SW480 (cell line): ENCODE measurements around the gene TPRX1.
"Not testable (repeated sequence)": the region's sequence is repeated elsewhere in the genome, so short reads cannot be mapped to it uniquely, and the experiment has no call there.

Source experiments
- DNase-seq: peaks from one replicate; pipeline ENCODE4 v3.0.0-alpha.2; 2016; ENCODE audit warnings: low spot score

TPRX1 gene

DNA sequence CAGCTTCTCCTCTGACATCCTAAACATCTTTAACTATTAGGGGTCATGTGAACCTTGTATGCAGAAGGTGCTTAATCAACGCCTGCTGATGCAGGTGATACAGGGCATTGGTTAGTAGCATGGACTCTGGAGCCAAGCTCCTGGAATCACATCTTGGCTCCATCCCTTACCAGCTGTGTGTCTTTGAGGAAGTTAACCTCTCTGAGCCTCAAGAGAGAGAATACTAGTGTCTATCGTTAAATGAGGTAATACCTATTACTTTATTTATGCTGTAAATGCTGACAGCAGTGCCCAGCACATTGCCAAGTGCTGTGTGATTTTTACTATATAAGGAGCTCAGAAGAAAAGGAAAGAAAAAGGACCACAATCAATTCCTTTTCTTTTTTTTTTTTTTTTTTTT lies 37.0 kb downstream of the TPRX1 start:
- no peak for DNase-seq

DNA sequence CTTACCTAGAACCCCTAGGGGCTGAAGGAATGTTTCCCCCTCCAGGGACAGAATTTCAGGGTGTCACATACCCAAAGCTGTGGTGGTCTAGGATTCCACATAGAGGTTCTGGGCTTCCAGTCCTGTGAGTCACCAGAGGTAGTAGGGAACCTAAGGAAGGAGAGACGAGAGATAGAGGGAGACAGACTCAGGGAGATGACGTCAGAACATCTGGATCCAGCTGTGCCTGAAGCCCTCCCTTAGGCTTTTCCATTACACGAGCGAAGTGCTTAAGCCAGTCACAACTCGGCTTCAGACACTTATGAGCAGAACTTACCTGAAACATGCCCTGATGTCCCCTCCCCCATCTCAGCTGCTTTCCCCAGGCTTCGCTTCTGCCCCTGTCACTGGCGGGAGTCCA lies 37.7 kb downstream of the TPRX1 start:
- no peak for DNase-seq

DNA sequence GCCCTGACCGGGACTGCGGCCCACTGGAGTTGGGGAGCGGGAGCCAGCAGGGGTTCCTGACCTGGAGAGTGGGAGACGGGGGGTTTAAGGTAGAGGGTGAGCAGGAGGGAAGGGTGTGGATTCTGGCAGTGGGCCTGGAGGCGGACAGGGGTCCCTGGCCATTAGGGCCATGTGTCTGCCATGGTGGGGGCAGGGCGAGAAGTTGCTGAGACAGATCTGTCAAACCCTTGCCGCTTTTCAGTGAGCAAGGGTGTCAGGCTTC lies 38.1 kb downstream of the TPRX1 start:
- no peak for DNase-seq

DNA sequence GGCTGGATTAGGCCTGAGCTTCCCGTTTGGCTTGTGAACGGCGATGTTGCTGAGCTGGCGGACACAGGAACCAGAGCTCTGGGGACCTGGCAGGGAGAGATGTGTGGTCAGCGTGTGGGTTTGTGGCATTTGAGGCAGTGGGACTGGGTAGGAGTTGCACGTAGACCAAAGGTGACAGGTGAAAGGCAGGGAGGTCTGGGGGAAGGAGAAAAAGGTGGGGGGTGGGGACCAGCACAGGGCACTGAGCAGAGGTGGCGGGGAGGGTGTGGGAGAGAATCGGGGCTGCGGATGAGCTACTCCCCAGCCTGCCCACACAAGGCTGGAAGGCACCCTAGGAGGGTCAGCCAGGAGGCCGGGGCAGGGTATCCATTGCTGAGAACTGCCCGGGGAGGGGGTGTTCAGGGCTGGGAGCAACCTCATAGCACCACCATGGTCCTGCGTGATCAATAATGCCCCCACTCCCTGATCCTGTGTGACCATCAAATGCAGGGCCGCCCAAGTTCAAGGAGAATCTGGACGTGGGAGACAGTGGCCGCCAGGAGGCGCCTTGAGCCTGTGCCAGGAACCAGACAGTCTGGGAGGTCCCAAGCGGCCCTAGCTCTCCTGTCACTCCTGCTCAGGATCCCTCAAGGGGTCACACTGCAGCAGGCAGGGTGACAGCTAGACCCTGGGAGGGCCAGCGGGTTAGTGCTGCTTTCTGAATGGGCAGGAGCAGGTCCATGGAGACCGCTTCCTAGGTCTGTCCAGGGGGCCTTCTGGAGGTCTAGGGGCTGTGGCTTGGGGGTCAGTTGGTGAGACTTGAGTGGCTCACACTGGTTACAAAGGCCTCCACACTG lies 38.6 kb downstream of the TPRX1 start:
- DNase-seq: peak; percentile 68

DNA sequence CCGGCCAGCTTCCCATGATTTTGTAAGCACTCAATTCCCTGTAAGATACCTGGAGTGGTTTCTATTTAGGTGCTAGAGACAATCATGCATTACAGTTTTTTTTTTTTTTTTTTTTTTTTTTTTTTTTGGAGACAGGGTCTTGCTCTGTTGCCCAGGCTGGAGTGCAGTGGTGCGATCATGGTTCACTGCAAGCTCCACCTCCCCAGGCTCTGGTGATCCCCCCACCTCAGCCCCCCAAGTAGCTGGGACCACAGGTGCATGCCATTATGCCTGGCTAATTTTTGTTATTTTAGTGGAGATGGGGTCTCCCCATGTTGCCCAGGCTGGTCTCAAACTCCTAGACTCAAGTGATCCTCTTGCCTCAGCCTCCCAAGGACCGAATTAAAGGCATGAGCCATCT lies 39.6 kb downstream of the TPRX1 start:
- not testable (repeated sequence) for DNase-seq

DNA sequence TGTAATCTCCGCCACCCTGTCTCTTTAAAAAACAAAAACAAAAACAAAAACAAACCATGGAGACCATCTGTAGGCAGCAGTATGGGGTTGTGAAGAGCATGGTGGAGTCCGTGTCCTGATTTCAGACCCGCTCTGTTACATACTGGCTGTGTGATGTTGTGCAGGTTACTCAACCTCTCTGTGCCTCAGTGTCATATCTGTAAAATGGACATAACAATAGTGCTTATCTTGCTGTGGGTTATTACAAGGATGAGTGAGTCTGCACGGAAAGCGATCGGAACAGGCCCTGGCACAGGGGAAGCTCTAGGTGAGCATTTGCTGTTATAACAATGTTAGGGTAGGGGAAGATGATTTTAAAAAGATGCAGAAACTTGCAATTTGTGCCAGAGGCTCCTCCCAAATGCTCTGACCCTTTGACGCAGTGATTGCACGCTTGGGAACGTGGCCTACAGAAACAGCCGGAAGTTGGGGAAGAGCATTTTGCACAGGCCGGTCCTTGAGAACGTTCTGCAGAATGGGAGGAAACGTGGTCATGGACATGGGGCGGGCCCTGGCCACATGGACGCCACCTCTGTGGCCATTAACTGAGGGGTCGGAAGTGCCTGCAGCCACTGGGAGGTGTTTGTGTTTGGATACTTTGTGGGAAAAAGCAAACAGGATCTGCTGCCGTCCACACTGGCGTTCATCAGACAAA lies 41.6 kb downstream of the TPRX1 start:
- no peak for DNase-seq

DNA sequence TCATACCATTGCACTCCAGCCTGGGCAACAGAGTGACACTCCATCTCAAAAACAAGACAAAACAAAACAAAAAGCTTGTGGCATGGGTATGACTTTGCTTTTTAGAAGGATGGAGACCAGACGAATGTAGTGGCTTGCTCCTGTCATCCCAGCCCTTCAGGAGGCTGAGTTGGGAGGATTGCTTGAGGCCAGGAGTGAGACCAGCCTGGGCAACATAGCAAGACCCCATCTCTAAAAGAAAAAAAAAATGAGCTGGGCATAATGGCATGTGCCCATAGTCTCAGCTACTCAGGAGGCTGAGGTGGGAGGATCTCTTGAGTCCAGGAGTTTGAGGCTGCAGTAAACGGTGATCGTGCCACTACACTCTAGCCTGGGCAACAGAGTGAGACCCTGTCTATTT lies 42.2 kb downstream of the TPRX1 start:
- DNase-seq: no peak

DNA sequence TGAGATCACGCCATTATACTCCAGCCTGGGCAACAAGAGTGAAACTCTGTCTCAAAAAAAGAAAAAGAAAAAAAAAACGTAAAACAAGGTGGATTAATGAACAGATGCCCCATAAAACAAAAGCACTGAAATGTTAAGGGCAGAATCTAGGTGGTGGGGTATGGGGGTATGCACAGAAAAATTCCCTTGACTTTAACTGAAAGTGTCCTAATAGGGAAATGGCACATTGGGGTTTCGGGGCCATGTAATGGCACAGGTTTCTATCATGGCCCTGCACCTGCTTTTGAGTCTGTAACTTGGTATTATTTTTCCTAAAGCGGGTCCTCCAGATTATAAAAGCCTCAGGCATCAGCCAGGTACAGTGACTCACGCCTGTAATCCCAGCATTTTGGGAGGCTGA lies 42.8 kb downstream of the TPRX1 start:
- DNase-seq: no peak

DNA sequence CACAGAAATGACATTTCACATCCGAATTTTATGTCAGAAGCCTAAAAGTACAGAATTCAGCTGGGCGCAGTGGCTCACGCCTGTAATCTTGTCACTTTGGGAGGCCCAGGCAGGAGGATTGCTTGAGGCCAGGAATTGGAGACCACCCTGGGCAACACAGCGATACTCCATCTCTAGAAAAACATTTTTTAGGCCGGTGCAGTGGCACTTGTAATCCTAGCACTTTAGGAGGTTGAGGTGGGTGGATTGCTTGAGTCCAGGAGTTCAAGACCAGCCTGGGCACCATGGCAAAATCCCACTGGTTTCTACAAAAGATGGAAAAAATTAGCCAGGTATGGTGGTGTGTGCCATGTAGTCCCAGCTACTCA lies 43.7 kb downstream of the TPRX1 start:
- DNase-seq: no peak

DNA sequence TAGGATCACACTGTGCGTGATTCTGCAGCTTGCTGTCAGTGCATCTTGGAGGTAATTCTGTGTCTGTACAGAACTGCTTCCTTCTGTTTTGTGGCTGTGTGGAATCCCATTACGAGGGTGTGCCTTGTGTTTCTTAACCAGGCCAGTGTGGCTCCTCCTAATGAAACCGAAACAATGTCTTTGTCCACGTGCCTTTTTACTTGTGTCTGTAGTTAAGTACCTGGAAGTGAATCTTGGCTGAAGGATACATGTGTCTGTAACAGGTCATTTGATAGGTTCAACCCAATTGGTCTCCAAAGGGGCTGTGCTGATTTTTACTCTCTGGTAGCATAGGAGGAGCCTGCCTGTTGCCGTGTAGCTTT lies 45.9 kb downstream of the TPRX1 start:
- DNase-seq: no peak

DNA sequence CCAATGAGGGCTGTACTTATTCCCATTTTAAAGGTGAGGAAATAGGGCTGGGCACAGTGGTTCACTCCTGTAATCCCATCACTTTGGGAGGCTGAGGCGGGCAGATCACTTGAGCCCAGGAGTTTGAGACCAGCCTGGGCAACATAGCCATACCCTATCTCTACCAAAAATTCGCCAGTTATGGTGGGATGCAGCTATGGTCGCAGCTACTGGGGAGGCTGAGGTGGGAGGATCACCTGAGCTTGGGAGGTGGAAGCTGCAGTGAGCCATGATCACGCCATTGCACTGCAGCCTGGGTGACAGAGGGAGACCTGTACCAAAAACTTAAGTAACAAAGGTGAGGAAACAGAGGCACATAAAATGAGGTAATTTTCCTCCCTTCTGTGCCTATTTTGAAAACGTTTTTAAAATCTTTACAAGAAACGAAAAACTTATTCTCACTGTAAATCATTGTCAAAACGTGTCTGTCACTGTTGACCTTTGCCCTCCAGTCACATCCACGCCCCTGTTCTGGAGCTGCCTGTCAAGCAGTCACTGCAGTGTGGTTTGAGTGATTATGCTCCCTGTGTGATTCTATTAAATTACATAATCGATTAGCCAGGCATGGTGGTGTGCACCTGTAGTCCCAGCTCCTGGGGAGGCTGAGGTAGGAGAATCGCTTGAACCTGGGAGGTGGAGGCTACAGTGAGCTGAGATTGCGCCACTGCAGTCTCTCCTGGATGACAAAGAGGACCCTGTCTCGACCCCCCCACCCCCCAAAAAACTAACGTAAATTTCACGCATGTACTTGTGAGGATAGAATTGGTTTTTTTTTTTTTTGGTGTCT lies 46.5 kb downstream of the TPRX1 start:
- DNase-seq: no peak

DNA sequence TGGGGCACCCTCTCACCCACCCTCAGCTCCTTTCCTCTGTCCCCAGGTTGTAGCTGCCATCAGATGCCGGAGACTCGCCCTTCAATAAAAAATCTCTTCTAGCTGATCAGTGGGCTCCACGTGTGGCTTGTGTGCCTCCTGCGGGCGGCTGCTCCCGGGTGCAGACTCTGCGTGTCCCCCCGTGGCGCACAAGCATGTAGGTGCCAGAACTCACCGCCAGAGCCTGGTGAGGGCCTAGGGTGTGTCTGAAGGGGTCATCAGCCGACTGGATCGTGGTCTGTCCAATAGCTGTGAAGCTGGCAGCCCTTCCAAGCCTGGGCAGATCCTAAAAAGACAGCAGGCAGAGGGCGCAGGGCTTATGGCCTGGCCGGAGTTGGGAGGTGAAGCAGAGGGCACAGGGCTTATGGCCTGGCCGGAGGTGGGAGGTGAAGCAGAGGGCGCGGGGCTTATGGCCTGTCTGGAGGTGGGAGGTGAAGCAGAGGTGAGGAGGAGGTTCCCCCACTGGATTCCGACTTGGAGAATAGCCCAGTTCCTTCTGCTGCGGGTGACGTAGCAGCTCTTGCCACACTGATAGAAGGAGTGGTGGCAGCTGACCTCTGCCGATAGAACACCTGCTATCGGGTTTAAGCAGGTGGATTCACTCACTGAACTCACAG lies 47.3 kb downstream of the TPRX1 start:
- DNase-seq: no peak

DNA sequence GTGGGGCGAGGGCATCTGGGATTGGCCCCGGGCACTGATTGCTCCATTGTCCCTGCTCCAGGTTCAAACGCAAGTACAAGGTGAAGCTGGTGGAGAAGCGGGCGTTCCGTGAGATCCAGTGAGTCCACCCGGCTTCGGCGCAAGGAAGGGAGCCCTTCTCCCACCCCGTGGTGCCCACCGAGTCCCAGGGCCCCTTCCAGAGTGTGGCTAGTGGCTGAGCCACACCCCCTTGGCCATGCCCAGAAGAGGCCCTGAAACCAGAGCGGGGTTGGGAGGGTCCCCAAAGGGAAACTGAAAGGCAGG lies 47.8 kb downstream of the TPRX1 start:
- DNase-seq: no peak

DNA sequence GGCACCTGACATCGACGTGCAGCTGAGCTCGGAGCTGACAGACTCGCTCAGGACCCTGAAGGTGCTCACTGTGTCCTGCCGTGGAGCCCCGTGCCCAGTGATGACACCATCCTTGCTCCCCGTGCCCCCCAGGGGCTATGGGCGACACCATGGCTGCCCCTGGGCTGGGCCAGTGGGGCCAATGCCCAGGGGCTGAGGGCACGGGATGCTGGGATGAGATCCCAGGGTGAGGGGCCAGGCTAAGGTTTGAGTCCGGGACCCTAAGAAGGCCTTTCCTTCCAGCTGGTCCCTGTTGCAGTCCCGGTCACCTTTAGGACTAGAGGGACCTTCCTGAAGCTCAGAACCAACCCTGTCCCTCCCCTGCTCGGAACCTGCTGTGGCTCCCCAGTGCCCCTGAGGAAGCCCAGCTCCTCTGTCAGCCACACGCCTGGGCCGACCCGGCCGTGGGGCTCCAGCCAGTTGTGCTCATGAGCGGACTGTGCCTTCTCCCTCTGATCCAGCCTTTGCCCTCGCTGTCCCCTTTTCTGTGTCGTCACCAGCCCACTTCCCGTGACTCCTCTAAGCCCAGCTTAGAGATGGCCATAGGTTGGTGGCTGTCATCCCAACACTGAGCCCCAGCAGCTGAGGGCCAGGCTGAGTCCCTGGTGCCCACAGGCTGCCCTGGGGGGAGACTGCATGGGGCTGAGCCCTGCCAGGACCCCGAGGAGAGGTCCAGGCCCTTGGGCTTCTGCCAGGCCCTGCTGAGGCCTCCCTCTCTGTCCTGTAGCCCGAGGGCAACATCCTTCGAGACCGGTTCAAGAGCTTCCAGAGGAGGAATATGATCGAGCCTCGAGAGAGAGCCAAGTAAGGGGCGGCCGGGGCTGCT lies 48.4 kb downstream of the TPRX1 start:
- no peak for DNase-seq

DNA sequence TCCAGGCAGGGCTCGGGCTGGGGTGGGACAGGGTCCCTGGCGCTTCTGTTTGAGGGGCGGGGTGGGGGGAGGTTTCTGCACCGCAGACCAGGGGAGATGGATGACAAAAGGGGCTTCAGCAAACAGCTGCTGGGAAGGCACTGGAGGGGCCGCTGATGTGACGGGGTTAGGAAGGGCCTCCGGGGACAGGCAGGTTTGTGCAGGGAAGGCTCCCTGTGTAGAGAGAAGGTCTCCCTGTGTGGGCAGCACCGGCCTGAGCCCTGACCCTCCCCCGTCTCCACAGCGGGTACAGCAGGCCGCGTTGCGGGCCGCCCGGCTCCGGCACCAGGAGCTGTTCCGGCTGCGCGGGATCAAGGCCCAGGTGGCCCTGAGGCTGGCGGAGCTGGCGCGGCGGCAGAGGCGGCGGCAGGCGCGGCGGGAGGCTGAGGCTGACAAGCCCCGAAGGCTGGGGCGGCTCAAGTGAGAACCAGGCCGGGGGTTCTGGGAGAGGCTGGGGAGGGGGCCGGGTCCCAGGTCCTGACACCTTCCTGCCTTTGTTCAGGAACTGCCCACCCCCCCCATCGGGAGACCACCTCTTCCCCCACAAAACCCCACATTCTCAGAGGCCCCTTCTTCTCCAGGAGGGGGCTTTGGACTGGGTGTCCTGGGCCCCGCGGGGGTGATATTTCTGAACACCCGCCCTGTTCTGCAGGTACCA lies 49.1 kb downstream of the TPRX1 start:
- DNase-seq: no peak

DNA sequence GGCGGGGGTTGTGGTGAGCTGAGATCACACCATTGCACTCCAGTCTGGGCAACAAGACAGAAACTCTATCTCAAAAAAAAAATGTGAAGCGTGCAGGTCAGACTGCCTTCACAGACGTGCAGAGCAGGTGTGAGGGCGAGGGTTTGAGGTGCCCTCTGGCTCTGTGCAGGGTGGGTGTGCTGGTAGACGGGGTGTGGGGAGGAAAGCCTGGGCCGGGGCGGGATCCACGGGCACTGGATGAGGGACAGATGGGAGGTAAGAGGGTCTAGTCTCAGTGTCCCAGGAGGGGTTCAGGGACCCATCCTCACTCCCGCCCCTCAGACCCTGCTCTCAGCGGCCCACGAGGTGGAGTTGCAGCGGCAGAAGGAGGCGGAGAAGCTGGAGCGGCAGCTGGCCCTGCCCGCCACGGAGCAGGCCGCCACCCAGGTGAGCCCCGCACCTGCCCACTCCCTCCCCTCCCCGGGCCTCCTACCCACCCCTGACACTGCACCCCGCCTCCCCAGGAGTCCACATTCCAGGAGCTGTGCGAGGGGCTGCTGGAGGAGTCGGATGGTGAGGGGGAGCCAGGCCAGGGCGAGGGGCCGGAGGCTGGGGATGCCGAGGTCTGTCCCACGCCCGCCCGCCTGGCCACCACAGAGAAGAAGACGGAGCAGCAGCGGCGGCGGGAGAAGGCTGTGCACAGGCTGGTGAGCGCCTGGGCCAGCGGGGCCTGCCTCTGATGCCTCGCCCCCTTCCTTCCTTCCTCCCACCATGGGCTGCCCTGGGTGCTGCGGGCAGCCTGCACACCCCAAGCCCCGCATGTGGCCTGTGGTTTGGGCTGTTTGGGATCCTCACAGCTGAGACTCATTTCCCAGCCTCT lies 49.9 kb downstream of the TPRX1 start:
- DNase-seq: no peak

DNA sequence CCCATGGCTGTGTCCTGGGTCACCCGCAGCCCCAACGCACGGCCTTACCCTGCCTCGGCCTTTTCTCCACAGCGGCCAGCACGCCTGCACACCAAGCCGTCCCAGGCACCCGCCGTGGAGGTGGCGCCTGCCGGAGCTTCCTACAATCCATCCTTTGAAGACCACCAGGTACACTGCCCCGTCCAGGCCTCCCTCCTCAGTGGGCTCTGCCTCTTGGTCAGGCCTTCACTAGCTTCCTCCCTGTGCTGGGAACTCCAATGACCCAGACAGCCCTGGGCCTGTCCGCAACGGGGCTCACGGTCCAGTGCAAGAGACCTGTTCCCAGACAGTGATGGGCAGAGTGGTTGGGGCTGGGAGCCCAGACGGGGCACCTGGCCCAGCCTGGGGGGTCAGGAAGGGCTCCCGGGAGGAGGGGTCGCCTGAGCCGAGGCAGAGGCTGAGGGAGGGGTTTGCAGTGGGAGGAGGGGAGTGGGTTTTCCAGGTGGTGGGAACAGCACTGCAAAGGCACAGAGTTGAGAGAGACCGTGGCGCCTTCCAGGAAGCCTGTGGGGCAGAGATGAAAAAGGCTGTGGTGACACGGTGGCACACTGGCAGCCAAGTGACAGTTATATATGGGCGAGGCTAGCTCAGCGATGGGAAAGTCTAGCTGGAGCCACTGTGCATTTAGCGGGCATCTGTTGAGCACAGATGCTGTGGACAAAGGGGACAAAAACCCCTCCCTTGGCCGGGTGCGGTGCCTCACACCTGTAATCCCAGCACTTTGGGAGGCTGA lies 51.7 kb downstream of the TPRX1 start:
- DNase-seq: no peak
